GM20000 (cell line): ENCODE measurements around the gene CNN2.
A peak's percentile ranks its signal among the peaks of the same experiment; 100 is the strongest.

Source experiments
- DNase-seq: peaks from one replicate; pipeline ENCODE4 v3.0.0; 2012; ENCODE audit warnings: low spot score
- CTCF ChIP-seq: IDR thresholded peaks from 2 replicates; pipeline ENCODE4 v1.5.1; 2012; ENCODE audit warnings: mild to moderate bottlenecking, control low read depth; ENCODE audit errors: extremely low read depth, missing control alignments

CNN2 gene

GRCh38 chr19:1045247-1045603 lies 18.8 kb downstream of the CNN2 start:
- peak; percentile 75 for DNase-seq
- TF ChIP-seq CTCF: no peak

DNA sequence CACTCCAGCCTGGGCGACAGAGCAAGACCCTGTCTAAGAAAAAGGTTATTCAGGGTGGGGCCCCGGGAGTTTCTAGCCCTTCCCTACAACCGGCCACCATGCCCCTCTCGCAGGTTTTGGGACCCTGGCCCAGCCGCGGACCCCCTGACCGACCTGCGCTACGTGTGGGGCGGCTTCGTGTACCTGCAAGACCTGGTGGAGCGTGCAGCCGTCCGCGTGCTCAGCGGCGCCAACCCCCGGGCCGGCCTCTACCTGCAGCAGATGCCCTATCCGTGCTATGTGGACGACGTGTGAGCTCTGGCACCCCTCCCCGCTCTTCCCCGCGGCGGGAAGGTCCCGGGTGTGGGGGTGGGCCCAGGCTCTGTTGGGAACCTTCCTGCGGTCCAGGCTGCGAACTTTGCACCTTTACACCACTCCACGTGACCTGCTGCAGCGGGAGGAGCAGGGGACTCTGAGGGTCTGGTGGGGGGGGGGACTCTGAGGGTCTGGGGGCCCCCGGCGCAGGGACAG lies 19.8 kb downstream of the CNN2 start:
- TF ChIP-seq CTCF: no peak
- no peak for DNase-seq

DNA sequence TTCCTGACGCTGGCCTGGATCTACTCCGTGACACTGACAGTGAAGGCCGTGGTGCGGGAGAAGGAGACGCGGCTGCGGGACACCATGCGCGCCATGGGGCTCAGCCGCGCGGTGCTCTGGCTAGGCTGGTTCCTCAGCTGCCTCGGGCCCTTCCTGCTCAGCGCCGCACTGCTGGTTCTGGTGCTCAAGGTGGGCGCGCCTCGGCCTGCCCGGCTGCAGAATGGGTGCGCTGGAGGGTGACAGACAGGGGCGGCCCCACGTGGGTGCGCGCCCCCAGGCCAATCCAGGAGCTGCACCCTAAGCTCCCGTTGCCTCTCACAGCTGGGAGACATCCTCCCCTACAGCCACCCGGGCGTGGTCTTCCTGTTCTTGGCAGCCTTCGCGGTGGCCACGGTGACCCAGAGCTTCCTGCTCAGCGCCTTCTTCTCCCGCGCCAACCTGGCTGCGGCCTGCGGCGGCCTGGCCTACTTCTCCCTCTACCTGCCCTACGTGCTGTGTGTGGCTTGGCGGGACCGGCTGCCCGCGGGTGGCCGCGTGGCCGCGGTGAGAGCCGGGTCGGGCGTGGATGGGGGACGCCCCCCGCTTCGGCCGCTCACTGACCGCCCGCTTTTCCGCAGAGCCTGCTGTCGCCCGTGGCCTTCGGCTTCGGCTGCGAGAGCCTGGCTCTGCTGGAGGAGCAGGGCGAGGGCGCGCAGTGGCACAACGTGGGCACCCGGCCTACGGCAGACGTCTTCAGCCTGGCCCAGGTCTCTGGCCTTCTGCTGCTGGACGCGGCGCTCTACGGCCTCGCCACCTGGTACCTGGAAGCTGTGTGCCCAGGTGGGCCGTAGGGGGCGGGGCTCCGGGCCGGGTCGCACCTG lies 20.7 kb downstream of the CNN2 start:
- no peak for DNase-seq
- TF ChIP-seq CTCF: no peak

- DNase-seq: no peak
- no peak for TF ChIP-seq CTCF
These were observed 21.3 kb downstream of the CNN2 start for GRCh38 chr19:1047696-1048147.

DNA sequence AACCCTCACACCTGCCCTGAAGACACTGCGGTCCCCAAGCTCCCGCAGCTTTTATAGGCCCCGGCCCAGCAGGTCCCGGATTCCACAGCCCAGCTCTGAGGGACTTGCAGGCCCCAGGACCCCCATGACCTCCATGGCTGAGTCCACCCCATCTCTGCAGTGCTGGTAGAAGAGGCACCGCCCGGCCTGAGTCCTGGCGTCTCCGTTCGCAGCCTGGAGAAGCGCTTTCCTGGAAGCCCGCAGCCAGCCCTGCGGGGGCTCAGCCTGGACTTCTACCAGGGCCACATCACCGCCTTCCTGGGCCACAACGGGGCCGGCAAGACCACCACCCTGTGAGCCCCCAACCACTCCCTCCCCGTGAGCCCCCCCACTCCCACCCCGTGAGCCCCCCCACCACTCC lies 22.7 kb downstream of the CNN2 start:
- no peak for TF ChIP-seq CTCF
- DNase-seq: no peak

DNA sequence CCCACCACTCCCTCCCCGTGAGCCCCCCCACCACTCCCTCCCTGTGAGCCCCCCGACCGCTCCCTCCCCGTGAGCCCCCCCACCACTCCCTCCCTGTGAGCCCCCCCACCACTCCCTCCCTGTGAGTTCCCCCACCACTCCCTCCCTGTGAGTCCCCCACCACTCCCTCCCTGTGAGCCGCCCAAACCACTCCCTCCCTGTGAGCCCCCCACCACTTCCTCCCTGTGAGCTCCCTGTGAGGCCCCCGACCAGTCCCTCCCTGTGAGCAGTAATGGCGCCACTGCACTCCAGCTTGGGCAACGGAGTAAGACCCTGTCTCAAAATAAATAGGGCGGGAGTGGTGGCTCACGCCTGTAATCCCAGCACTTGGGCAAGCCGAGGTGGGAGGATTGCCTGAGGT lies 23.4 kb downstream of the CNN2 start:
- DNase-seq: no peak

More for the DNA sequence above, 23.4 kb downstream of the CNN2 start:
- TF ChIP-seq CTCF: no peak
